NCI-H146 treated with DMSO at 0.1 percent for 48 hours (cell line): ENCODE measurements around the gene SPEM1.

ENCODE experiments used
- DNase-seq: peaks from one replicate; lab custom pipeline; 2025; ENCODE audit not compliant: unreplicated experiment; lab: John Stamatoyannopoulos, UW

The SPEM1 gene

GRCh38 chr17:7417056-7417655 lies 3.0 kb upstream of the SPEM1 start:
- no peak for DNase-seq

- DNase-seq, result no peak
Measured at GRCh38 chr17:7418472-7419152, 1.5 kb upstream of the SPEM1 start.

- DNase-seq, result no peak
Measured at GRCh38 chr17:7421186-7421585, 1.1 kb downstream of the SPEM1 start.

- no peak for DNase-seq
Measured at GRCh38 chr17:7423679-7424078, 3.6 kb downstream of the SPEM1 start.

GRCh38 chr17:7425316-7425715 lies 5.2 kb downstream of the SPEM1 start, which contains the start of gene SPEM2:
Gene SPEM2, plus strand, starts transcription at chr17:7425616. Its CDS starts 73 bp downstream, at chr17:7425689.
- no peak for DNase-seq

GRCh38 chr17:7425756-7426155 lies 5.6 kb downstream of the SPEM1 start:
- no peak for DNase-seq

- DNase-seq, result no peak
Measured at GRCh38 chr17:7426203-7426863, 6.2 kb downstream of the SPEM1 start.

- DNase-seq, result no peak
Measured at GRCh38 chr17:7426896-7427489, 6.9 kb downstream of the SPEM1 start.

GRCh38 chr17:7427549-7427948 lies 7.4 kb downstream of the SPEM1 start:
- no peak for DNase-seq

GRCh38 chr17:7428557-7428956 lies 8.4 kb downstream of the SPEM1 start, which contains the start of gene SPEM3:
Gene SPEM3, plus strand, starts transcription at chr17:7428857. Its CDS starts 46 bp downstream, at chr17:7428903.
- DNase-seq, result no peak

- no peak for DNase-seq
Measured at GRCh38 chr17:7429722-7430121, 9.6 kb downstream of the SPEM1 start.

- no peak for DNase-seq
Measured at GRCh38 chr17:7431231-7431630, 11.1 kb downstream of the SPEM1 start.

GRCh38 chr17:7432296-7432695 lies 12.2 kb downstream of the SPEM1 start:
- no peak for DNase-seq

GRCh38 chr17:7435676-7436555 lies 15.8 kb downstream of the SPEM1 start:
- DNase-seq, result no peak

GRCh38 chr17:7436556-7437368 lies 16.6 kb downstream of the SPEM1 start:
- no peak for DNase-seq

- no peak for DNase-seq
Measured at GRCh38 chr17:7437369-7437863, 17.3 kb downstream of the SPEM1 start.

- no peak for DNase-seq
Measured at GRCh38 chr17:7437950-7438614, 18.0 kb downstream of the SPEM1 start.

- DNase-seq, result no peak
Measured at GRCh38 chr17:7438656-7439460, 18.7 kb downstream of the SPEM1 start.
